Liver (tissue), 9 donors: Measurements from ENCODE around the gene KRT27. TPM values are rescaled to one million over a fixed set of nuclear protein-coding genes. Genes with fewer than 3 reads are reported as not detected.
"Not testable (repeated sequence)": the region's sequence is repeated elsewhere in the genome, so short reads cannot be mapped to it uniquely, and the experiment has no call there.

Source experiments
- DNase-seq: peaks from one replicate; pipeline ENCODE4 v3.0.0-alpha.2; 2017; ENCODE audit warnings: low spot score
- H3K27ac ChIP-seq, 2 donors: one replicate each; pipeline ENCODE4 v1.7.0; 2013; ENCODE audit warnings: inconsistent platforms in 2 of 2, low read length in 2 of 2, control low read depth in 1 of 2, low read depth in 1 of 2, mild to moderate bottlenecking in 1 of 2
- H3K27me3 ChIP-seq, 4 donors: one replicate each; pipeline versions ENCODE4 v1.6.1 to v1.7.0; 2013; ENCODE audit warnings: low read length in 3 of 4, inconsistent platforms in 1 of 4, mild to moderate bottlenecking in 1 of 4, moderate library complexity in 1 of 4; ENCODE audit not compliant: control insufficient read depth in 4 of 4, insufficient read depth in 4 of 4
- H3K36me3 ChIP-seq, 4 donors: one replicate each; pipeline versions ENCODE4 v1.6.1 to v1.7.0; 2013; ENCODE audit warnings: low read length in 3 of 4, mild to moderate bottlenecking in 3 of 4, low read depth in 1 of 4, moderate library complexity in 1 of 4; ENCODE audit not compliant: control insufficient read depth in 4 of 4, insufficient read depth in 3 of 4
- H3K4me1 ChIP-seq, 4 donors: one replicate each; pipeline versions ENCODE4 v1.6.1 to v1.7.0; 2013; ENCODE audit warnings: low read length in 3 of 4, mild to moderate bottlenecking in 3 of 4, moderate library complexity in 1 of 4; ENCODE audit not compliant: control insufficient read depth in 4 of 4, insufficient read depth in 4 of 4
- H3K4me3 ChIP-seq, 3 donors: one replicate each; pipeline versions ENCODE4 v1.6.1 to v1.7.0; 2013; ENCODE audit warnings: low read length in 3 of 3, control low read depth in 1 of 3, low read depth in 1 of 3, mild to moderate bottlenecking in 1 of 3
- H3K9ac ChIP-seq, 2 donors: one replicate each; pipeline ENCODE4 v1.7.0; 2013; ENCODE audit warnings: low read length in 2 of 2, mild to moderate bottlenecking in 2 of 2, moderate library complexity in 2 of 2, control low read depth in 1 of 2, low read depth in 1 of 2
- H3K9me3 ChIP-seq, 4 donors: one replicate each; pipeline versions ENCODE4 v1.6.1 to v1.7.0; 2013; ENCODE audit warnings: low read length in 3 of 4; ENCODE audit not compliant: control insufficient read depth in 4 of 4
- EGR1 ChIP-seq, 2 donors: IDR thresholded peaks; 2 replicates each; pipeline ENCODE4 v1.6.1; 2016 to 2018; ENCODE audit warnings: antibody characterized with exemption in 2 of 2, low read depth in 2 of 2
- FOXA1 ChIP-seq: IDR thresholded peaks from 2 replicates; pipeline ENCODE4 v1.6.1; 2016; ENCODE audit warnings: antibody characterized with exemption
- FOXA2 ChIP-seq: IDR thresholded peaks from 2 replicates; pipeline ENCODE4 v1.6.1; 2016; ENCODE audit warnings: antibody characterized with exemption
- GABPA ChIP-seq, 2 donors: IDR thresholded peaks in 1 of 2; conservative IDR thresholded peaks in 1 of 2; 2 replicates each; pipeline ENCODE4 v1.6.1; 2016; ENCODE audit warnings: antibody characterized with exemption in 2 of 2, mild to moderate bottlenecking in 1 of 2, moderate library complexity in 1 of 2
- HNF4A ChIP-seq, 2 donors: conservative IDR thresholded peaks; 2 replicates each; pipeline ENCODE4 v1.6.1; 2016; ENCODE audit warnings: antibody characterized with exemption in 2 of 2, mild to moderate bottlenecking in 2 of 2
- HNF4G ChIP-seq: IDR thresholded peaks from 2 replicates; pipeline ENCODE4 v1.6.1; 2016; ENCODE audit warnings: antibody characterized with exemption
- JUND ChIP-seq, 2 donors: IDR thresholded peaks; 2 replicates each; pipeline ENCODE4 v1.6.1; 2016; ENCODE audit warnings: antibody characterized with exemption in 2 of 2
- NR2F2 ChIP-seq: IDR thresholded peaks from 2 replicates; pipeline ENCODE4 v1.6.1; 2016; ENCODE audit warnings: antibody characterized with exemption
- RXRA ChIP-seq, 2 donors: IDR thresholded peaks; 2 replicates each; pipeline ENCODE4 v1.6.1; 2017 to 2018; ENCODE audit warnings: antibody characterized with exemption in 2 of 2, mild to moderate bottlenecking in 1 of 2
- SP1 ChIP-seq: IDR thresholded peaks from 2 replicates; pipeline ENCODE4 v1.6.1; 2018; ENCODE audit warnings: antibody characterized with exemption, mild to moderate bottlenecking
- TAF1 ChIP-seq: conservative IDR thresholded peaks from 2 replicates; pipeline ENCODE4 v1.6.1; 2016; ENCODE audit warnings: antibody characterized with exemption, mild to moderate bottlenecking
- YY1 ChIP-seq: IDR thresholded peaks from 2 replicates; pipeline ENCODE4 v1.6.1; 2016; ENCODE audit warnings: antibody characterized with exemption, mild to moderate bottlenecking
- WGBS: extraction: QIAGEN DNeasy Blood & Tissue Kit; methylation state at CpG from one replicate; pipeline ENCODE4 v1.1.7; 2013; 5-methylcytosine and 5-hydroxymethylcytosine counted together
- polyA plus RNA-seq, 2 donors: library from polyadenylated mRNA; stranded (reverse) in 1 of 2; unstranded in 1 of 2; fragments of 200-250 nt in 1 of 2; fragments of >200 nt in 1 of 2; fragmentation: Nextera tagmentation in 1 of 2; extraction: Ambion mirVana in 1 of 2; gene quantifications; one replicate each; pipeline versions ENCODE4 v1.2.1 to v1.2.3, GENCODE V29; 2013 to 2015
- total RNA-seq, 2 donors: library from RNA; depleted of rRNA; stranded (reverse); fragments of >200 nt; gene quantifications; one replicate each; pipeline ENCODE4 v1.2.3, GENCODE V29; 2014
- TF ChIP-seq, protein P1 (sequence below): fragments of 150-350 bp; IDR thresholded peaks from 2 replicates; pipeline ENCODE4 v1.5.1; 2017; ENCODE audit warnings: improper control_type of control experiment, low read depth, low read length; ENCODE audit not compliant: missing input control
- TF ChIP-seq, protein P2 (sequence below): IDR thresholded peaks from 2 replicates; pipeline ENCODE4 v1.6.1; 2016; ENCODE audit warnings: antibody characterized with exemption, mild to moderate bottlenecking
- TF ChIP-seq, protein P3 (sequence below): IDR thresholded peaks from 2 replicates; pipeline ENCODE4 v1.6.1; 2016; ENCODE audit warnings: antibody characterized with exemption
- TF ChIP-seq, protein P4 (sequence below): IDR thresholded peaks from 2 replicates; pipeline ENCODE4 v1.6.1; 2016; ENCODE audit warnings: antibody characterized with exemption
- TF ChIP-seq, protein P5 (sequence below): IDR thresholded peaks from 2 replicates; pipeline ENCODE4 v1.6.1; 2016; ENCODE audit warnings: antibody characterized with exemption
- donor health status: healthy.
- donor health status: healthy.
- donor health status: healthy.
- donor health status: healthy.
- donor health status: healthy.

KRT27 gene
- total and polyA plus RNA-seq, 4 donors: not detected

DNA sequence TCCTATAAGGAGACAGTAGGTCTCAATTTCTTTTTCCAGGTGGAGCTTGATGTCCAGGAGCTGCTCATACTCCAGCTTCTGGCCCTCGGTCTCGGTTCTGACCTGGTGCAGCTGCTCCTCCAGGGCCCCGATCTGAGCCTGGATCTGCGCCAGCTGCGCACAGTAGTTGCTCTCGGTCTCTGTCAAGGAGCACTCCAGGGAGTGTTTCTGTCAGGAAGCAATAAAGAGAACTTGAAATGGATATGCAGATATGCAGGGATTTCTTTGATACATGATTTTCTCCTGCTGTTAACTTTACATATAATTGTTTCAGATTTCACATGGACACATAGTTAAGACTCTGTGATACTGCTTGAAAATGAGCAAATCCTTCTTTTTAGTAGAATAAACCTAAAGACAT lies 32.0 kb downstream of the KRT27 start:
- Histone ChIP-seq H3K27me3 (no peaks in the 10 kb centered on the region), H3K27ac (no peak overlapping the region), H3K4me3 (no peak overlapping the region), H3K9me3 (peaks cover 0 to 4% (median 0%) of the 10 kb centered on the region in 4 donors), H3K9ac (no peak overlapping the region), H3K36me3 (no peaks in the 10 kb centered on the region), H3K4me1 (no peaks in the 10 kb centered on the region)
- 84% methylated on average over 6 of the region's 6 CpGs for WGBS
- TF ChIP-seq EGR1 (IDR thresholded peaks at IDR 0.05; ENCODE audit: low read depth in 2 of 2): no peak
- no peak for TF ChIP-seq HNF4A (conservative IDR thresholded peaks at IDR 0.05)
- TF ChIP-seq, protein P1, sequence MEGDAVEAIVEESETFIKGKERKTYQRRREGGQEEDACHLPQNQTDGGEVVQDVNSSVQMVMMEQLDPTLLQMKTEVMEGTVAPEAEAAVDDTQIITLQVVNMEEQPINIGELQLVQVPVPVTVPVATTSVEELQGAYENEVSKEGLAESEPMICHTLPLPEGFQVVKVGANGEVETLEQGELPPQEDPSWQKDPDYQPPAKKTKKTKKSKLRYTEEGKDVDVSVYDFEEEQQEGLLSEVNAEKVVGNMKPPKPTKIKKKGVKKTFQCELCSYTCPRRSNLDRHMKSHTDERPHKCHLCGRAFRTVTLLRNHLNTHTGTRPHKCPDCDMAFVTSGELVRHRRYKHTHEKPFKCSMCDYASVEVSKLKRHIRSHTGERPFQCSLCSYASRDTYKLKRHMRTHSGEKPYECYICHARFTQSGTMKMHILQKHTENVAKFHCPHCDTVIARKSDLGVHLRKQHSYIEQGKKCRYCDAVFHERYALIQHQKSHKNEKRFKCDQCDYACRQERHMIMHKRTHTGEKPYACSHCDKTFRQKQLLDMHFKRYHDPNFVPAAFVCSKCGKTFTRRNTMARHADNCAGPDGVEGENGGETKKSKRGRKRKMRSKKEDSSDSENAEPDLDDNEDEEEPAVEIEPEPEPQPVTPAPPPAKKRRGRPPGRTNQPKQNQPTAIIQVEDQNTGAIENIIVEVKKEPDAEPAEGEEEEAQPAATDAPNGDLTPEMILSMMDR: no peak
- DNase-seq: no peak

DNA sequence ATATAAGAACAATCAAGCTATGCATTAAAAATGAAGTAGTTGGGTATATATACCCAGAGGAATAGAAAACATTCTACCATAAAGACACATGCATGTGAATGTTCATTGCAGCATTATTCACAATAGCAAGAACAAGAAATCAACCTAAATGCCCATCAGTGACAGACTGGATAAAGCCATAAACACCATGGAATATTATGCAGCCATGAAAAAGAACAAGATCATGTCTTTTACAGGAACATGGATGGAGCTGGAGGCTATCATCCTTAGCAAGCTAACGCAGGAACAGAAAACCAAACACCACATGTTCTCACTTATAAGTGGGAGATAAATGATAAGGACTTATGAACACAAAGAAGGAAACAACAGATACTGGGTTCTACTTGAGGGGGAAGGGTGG lies 33.7 kb downstream of the KRT27 start:
- not testable (repeated sequence) for H3K4me1 ChIP-seq, H3K36me3 ChIP-seq, H3K4me3 ChIP-seq, H3K9me3 ChIP-seq, H3K9ac ChIP-seq, H3K27me3 ChIP-seq, H3K27ac ChIP-seq, DNase-seq
- 71% methylated on average over 1 of the region's 1 CpG for WGBS

DNA sequence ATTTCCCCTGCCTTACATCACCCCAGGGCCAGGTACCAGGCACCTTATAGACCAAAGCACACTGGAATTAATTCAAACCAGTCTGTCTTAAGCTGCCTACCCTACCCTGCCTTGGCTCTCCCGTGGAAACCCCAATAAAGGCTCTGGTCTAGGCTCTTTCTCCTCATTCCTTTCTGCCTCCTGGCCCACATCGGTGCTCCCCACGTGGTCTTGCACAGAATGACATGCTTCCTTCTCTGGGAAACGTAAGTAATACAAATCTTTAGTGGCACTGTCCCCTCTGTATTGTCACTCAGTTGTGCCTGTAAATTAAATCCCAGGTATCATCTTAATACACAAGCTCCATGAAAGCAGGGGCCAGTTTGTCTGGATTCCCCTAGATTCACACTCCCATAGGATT lies 43.8 kb downstream of the KRT27 start:
- H3K27ac ChIP-seq: no peak overlapping the region
- DNase-seq: no peak
- no peaks in the 10 kb centered on the region for H3K27me3 ChIP-seq
- no peaks in the 10 kb centered on the region for H3K36me3 ChIP-seq
- H3K4me1 ChIP-seq: no peaks in the 10 kb centered on the region
- H3K9me3 ChIP-seq: peaks cover 0 to 3% (median 0%) of the 10 kb centered on the region in 4 donors
- no peak overlapping the region for H3K9ac ChIP-seq
- no peak overlapping the region for H3K4me3 ChIP-seq
- 55% methylated on average over 4 of the region's 4 CpGs for WGBS
- TF ChIP-seq, protein P1: no peak
- TF ChIP-seq, protein P2, sequence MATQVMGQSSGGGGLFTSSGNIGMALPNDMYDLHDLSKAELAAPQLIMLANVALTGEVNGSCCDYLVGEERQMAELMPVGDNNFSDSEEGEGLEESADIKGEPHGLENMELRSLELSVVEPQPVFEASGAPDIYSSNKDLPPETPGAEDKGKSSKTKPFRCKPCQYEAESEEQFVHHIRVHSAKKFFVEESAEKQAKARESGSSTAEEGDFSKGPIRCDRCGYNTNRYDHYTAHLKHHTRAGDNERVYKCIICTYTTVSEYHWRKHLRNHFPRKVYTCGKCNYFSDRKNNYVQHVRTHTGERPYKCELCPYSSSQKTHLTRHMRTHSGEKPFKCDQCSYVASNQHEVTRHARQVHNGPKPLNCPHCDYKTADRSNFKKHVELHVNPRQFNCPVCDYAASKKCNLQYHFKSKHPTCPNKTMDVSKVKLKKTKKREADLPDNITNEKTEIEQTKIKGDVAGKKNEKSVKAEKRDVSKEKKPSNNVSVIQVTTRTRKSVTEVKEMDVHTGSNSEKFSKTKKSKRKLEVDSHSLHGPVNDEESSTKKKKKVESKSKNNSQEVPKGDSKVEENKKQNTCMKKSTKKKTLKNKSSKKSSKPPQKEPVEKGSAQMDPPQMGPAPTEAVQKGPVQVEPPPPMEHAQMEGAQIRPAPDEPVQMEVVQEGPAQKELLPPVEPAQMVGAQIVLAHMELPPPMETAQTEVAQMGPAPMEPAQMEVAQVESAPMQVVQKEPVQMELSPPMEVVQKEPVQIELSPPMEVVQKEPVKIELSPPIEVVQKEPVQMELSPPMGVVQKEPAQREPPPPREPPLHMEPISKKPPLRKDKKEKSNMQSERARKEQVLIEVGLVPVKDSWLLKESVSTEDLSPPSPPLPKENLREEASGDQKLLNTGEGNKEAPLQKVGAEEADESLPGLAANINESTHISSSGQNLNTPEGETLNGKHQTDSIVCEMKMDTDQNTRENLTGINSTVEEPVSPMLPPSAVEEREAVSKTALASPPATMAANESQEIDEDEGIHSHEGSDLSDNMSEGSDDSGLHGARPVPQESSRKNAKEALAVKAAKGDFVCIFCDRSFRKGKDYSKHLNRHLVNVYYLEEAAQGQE: no peak
- TF ChIP-seq, protein P3, sequence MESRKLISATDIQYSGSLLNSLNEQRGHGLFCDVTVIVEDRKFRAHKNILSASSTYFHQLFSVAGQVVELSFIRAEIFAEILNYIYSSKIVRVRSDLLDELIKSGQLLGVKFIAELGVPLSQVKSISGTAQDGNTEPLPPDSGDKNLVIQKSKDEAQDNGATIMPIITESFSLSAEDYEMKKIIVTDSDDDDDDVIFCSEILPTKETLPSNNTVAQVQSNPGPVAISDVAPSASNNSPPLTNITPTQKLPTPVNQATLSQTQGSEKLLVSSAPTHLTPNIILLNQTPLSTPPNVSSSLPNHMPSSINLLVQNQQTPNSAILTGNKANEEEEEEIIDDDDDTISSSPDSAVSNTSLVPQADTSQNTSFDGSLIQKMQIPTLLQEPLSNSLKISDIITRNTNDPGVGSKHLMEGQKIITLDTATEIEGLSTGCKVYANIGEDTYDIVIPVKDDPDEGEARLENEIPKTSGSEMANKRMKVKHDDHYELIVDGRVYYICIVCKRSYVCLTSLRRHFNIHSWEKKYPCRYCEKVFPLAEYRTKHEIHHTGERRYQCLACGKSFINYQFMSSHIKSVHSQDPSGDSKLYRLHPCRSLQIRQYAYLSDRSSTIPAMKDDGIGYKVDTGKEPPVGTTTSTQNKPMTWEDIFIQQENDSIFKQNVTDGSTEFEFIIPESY: no peak
- TF ChIP-seq FOXA1 (no peak), FOXA2 (no peak), HNF4G (no peak), EGR1 (IDR thresholded peaks at IDR 0.05; ENCODE audit: low read depth in 2 of 2) (no peak), SP1 (no peak), TAF1 (no peak), RXRA (IDR thresholded peaks at IDR 0.05) (no peak), NR2F2 (no peak), YY1 (no peak), JUND (IDR thresholded peaks at IDR 0.05) (no peak), GABPA (IDR thresholded peaks at IDR 0.05 in 1 of 2, conservative IDR thresholded peaks at IDR 0.05 in 1 of 2) (no peak)
- TF ChIP-seq, protein P4, sequence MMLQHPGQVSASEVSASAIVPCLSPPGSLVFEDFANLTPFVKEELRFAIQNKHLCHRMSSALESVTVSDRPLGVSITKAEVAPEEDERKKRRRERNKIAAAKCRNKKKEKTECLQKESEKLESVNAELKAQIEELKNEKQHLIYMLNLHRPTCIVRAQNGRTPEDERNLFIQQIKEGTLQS: no peak
- TF ChIP-seq, protein P5, sequence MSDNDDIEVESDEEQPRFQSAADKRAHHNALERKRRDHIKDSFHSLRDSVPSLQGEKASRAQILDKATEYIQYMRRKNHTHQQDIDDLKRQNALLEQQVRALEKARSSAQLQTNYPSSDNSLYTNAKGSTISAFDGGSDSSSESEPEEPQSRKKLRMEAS: no peak
